ENCODE measurements around the gene SLC6A3. TPM values are rescaled to one million over a fixed set of nuclear protein-coding genes. Genes with fewer than 3 reads are reported as not detected.

SLC6A3 gene
- total and polyA plus RNA-seq, 7 donors: under 0.01 to 0.01 TPM; not detected in 5

DNA sequence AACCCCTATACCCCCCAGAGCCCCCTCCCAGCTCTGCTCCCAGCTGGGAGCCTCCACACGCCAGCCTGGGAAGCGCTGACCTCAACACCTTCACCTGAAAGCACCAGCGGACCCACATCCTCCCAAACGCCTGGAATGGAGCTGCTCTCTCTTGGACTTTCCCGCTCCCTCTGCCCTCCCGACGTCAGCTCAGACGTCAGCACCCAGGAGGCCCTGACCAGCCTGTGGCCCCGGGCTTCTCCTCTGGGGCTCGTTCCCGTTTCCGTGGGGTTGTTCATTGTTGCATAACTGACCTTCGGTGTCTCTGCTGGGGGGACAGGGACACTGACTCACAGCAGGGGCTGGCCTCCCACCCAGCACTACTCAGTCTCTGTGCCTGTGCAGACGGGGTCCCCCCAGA, 35.0 kb upstream of the SLC6A3 start:
- TF ChIP-seq, protein P1, sequence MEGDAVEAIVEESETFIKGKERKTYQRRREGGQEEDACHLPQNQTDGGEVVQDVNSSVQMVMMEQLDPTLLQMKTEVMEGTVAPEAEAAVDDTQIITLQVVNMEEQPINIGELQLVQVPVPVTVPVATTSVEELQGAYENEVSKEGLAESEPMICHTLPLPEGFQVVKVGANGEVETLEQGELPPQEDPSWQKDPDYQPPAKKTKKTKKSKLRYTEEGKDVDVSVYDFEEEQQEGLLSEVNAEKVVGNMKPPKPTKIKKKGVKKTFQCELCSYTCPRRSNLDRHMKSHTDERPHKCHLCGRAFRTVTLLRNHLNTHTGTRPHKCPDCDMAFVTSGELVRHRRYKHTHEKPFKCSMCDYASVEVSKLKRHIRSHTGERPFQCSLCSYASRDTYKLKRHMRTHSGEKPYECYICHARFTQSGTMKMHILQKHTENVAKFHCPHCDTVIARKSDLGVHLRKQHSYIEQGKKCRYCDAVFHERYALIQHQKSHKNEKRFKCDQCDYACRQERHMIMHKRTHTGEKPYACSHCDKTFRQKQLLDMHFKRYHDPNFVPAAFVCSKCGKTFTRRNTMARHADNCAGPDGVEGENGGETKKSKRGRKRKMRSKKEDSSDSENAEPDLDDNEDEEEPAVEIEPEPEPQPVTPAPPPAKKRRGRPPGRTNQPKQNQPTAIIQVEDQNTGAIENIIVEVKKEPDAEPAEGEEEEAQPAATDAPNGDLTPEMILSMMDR (IDR thresholded peaks at IDR 0.05): no peak
- peaks cover 0 to 5% of the 10 kb centered on the region in 2 donors for H3K36me3 ChIP-seq (ENCODE audit: insufficient read depth in 1 of 2, low read depth in 1 of 2)
- no peaks in the 10 kb centered on the region for H3K27me3 ChIP-seq (ENCODE audit: insufficient read depth in 3 of 3, low read length in 2 of 3)
- ATAC-seq: peak in 2 of 4 donors; percentile 29 to 35
- DNase-seq: peak; percentile 47 to 78
- no peaks in the 10 kb centered on the region for H3K9me3 ChIP-seq
- 57 to 59% (median 57%) methylated on average over 14 of the region's 14 CpGs for WGBS, 3 donors
- intact Hi-C loops (cut with DNase I): loop anchor here in 1 of 2 donors (10.0 kb wide), 1 partner anchor 125 kb away; no protein-coding TSS in a partner anchor
- H3K4me3 ChIP-seq: no peak overlapping the region
- H3K27ac ChIP-seq: no peak overlapping the region
- H3K4me1 ChIP-seq: no peaks in the 10 kb centered on the region

DNA sequence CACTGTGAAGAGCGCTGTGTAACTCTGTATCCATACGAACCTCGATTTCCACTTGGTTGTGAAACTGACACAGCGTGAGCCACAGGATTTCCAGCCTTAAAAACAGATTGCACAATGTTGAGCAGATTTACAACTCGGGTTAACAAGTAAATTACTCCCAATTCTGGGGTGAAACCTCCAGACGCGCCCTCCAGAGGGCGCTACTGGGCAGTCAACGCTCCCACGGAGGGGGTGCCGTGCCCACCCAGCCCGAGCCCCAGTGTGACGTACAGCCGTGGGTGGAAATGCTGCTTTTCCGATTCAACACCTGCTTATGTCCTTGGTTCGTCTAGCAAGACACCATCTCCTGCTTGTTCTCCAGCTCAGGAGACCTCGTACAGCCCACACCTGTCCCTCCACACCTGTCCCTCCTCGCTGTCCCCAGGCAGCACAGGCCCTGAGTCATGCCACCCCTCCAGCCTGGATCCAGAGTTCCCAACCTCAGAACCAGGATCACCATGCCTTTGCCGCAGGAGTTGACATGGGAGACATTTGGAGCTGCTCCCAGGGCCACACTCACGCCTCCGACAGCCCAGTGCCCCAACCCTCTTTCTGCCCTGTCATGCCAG, 34.4 kb upstream of the SLC6A3 start:
- H3K9me3 ChIP-seq: no peaks in the 10 kb centered on the region
- TF ChIP-seq, protein P1 (IDR thresholded peaks at IDR 0.05): peak; percentile 50
- peak in 1 of 2 donors; percentile 44 for DNase-seq
- H3K4me1 ChIP-seq: no peaks in the 10 kb centered on the region
- no peaks in the 10 kb centered on the region for H3K27me3 ChIP-seq (ENCODE audit: insufficient read depth in 3 of 3, low read length in 2 of 3)
- ATAC-seq: peak in 2 of 4 donors; percentile 16 to 64
- H3K27ac ChIP-seq: no peak overlapping the region
- no peak overlapping the region for H3K4me3 ChIP-seq
- peaks cover 0 to 10% of the 10 kb centered on the region in 2 donors for H3K36me3 ChIP-seq (ENCODE audit: insufficient read depth in 1 of 2, low read depth in 1 of 2)
- 37 to 42% (median 41%) methylated on average over 20 to 21 of the region's 21 CpGs for WGBS, 3 donors
- intact Hi-C loops (cut with DNase I): loop anchor here in 1 of 2 donors (10.0 kb wide), 1 partner anchor 125 kb away; no protein-coding TSS in a partner anchor

DNA sequence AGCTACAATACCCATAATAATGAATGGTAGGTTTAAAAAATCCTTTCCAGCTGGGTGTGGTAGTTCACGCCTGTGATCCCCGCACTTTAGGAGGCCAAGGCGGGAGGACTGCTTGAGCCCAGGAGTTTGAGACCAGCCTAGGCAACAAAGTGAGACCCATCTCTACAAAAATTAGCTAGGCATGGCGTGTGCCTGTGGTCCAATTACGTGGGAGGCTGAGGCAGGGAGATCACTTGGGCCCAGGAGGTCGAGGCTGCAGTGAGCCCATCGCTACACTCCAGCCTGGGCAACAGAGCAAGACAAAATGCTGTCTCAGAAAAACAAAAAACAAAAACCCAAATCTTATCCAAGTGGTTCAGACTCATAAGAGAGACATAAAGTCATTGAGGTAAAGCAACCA, 33.8 kb upstream of the SLC6A3 start:
- WGBS, 3 donors: 93 to 96% (median 96%) methylated on average over 7 of the region's 7 CpGs
- H3K4me3 ChIP-seq: no peak overlapping the region
- TF ChIP-seq, protein P1 (IDR thresholded peaks at IDR 0.05): no peak
- peaks cover 0 to 15% of the 10 kb centered on the region in 2 donors for H3K36me3 ChIP-seq (ENCODE audit: insufficient read depth in 1 of 2, low read depth in 1 of 2)
- H3K27ac ChIP-seq: no peak overlapping the region
- H3K9me3 ChIP-seq: no peaks in the 10 kb centered on the region
- H3K27me3 ChIP-seq (ENCODE audit: insufficient read depth in 3 of 3, low read length in 2 of 3): no peaks in the 10 kb centered on the region
- no peaks in the 10 kb centered on the region for H3K4me1 ChIP-seq
- DNase-seq (peak in 1 of 2 donors; percentile 0), ATAC-seq (no peak)
- intact Hi-C loops (cut with DNase I): no loop called here

DNA sequence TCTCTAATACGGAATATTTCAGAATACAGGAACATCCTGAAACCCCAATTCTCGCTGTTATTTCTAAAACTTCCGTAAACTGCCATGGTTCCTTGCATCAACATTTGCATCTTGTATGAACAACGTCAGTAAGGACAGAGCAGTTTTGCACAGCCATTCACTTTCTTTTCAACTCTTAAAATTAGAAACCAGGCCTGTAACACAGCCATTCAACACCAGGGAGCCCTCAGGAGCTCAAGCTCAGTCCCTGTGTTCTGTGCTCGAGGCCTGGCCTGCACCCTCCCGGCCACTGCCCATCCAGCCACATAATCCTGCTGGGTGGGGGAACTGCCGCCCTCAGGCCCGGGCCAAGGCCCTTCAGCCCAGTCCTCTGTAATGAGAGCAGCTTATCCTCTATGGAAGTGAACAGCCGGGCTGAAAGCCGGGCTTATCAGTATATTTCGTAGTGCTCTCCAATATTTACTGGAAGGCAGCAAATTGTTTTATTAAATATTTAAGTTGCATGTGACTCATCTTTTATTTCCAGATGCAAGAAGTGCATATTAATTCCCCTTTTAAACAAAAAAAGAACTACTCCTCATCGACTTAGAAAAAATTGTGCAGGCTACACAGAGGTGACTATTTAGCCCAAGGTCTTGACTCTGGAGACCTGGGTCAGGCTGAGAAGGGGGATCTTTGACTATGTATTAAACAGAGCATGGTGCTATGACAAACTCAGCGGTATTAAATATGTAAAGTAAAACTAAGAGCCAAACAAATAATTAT, 33.2 kb upstream of the SLC6A3 start:
- no peak overlapping the region for H3K27ac ChIP-seq
- no peaks in the 10 kb centered on the region for H3K4me1 ChIP-seq
- no peaks in the 10 kb centered on the region for H3K9me3 ChIP-seq
- no peak overlapping the region for H3K4me3 ChIP-seq
- DNase-seq: peak in 1 of 2 donors; percentile 1
- no peak for ATAC-seq
- TF ChIP-seq, protein P1 (IDR thresholded peaks at IDR 0.05): no peak
- intact Hi-C loops (cut with DNase I): no loop called here
- H3K27me3 ChIP-seq (ENCODE audit: insufficient read depth in 3 of 3, low read length in 2 of 3): no peaks in the 10 kb centered on the region
- WGBS, 3 donors: 93 to 95% (median 93%) methylated on average over 13 of the region's 13 CpGs
- H3K36me3 ChIP-seq (ENCODE audit: insufficient read depth in 1 of 2, low read depth in 1 of 2): peaks cover 0 to 21% of the 10 kb centered on the region in 2 donors
